ENCODE data around the gene IER5. TPM values are rescaled to one million over a fixed set of nuclear protein-coding genes. Genes with fewer than 3 reads are reported as not detected.

IER5 gene
- total RNA-seq, 1 donor = 41.2 TPM

DNA sequence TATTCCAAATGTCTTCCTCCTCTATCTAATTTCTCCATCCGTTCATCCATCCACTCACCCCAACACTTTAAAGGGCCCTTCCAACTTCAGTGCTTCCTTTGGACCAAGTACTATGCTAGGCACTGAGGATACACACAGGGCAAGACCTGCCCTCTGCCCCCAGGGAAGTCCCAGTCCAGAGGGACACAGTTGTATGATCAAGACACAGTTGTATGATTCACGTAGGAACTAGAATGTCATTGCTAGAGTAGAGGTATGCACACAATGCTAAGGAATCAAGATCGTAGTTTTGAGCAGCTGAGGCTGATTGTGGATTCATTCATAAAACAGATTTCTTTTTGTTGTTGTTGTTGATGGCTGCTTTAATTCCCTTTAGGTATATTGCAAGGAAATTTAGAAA lies 11.6 kb upstream of the IER5 start:
- no peak for DNase-seq (ENCODE audit: low read depth in 2 of 3, low spot score in 2 of 3)

DNA sequence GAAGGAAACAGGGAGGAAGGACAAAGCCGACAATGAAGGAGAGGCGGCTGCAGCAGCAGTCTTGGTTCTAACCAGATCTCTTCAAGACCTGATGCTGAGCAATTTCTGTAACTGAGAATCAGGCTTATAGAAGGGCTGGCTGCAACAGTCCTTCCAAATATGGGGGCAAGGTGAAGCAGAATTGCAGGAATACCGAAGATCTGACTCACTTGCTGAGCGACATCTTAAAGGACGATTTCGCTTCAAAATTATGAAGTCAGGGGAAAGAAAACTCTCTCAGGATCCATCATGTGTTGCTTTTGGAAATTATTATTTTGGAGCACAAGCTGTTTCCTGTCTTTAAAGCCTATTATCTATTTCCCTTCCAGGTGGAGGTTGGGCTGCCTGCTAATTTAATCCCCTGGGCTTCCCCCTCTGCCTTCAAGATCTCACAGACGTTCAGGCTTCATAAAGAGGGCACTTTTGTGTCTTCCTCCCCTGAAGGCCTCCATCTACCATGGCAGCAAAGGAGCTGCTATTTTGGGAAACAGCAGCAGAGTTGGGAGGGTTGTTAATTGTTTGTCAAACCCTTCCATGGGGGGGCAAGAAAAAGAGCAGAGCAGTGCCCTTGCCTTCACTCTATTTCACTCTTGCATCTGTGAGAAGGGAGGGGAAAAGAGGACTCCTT lies 10.8 kb upstream of the IER5 start:
- no peak for DNase-seq (ENCODE audit: low read depth in 2 of 3, low spot score in 2 of 3)

DNA sequence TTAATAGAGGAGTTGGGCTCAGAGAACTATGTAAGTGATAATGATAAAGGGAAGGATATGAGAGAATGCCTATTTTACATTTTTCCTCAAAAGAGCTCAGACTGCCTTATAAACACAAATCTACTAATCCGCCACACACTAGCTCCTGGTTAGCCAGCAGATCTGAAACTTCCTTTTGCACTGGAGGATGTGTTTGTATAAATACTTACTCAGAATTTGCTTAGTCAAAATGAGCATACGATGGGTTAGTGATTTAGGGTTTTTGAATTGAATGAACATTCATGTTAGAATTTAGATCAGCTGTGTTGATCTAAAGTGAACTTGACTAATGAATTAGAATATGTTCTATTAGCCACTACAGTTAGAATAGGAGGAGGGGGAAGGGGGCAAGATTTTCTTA lies 9.1 kb upstream of the IER5 start:
- no peak for DNase-seq (ENCODE audit: low read depth in 2 of 3, low spot score in 2 of 3)

DNA sequence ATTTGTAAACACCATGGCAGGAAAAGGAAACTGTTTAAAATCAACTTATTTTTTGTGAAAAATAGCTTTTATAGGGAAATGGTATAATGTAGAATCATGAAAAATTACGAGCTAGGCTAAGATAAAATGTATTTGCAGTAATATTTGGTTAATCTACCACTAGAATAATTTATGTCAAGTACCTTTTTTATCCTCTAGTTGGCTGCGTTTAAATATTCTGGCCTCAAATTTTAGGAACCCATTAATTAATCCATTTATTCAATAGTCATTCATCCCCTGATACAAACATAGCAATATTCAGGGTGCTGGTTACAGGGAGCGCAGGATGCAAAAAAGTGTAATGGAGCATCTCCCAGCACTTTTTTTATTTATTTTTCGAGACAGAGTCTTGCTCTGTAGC lies 8.6 kb upstream of the IER5 start:
- no peak for DNase-seq (ENCODE audit: low read depth in 2 of 3, low spot score in 2 of 3)

DNA sequence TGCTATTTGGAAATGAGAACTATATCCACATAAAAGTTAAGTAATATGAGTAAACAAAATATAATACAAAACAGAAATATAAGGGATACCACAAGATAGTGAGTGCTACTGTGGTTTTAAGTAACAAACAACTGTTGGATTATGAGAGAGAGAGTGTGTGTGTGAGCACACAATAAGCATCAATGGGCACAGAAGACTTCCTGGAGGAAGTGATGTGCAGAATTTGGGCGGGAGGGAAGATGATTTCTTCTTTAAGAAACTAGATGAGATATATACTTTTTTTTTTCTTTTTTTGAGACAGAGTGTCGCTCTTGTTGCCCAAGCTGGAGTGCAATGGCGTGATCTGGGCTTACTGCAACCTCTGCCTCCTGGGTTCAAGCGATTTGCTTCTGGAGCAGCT lies 7.9 kb upstream of the IER5 start:
- DNase-seq (ENCODE audit: low read depth in 2 of 3, low spot score in 2 of 3) = peak in 1 of 3 donors; percentile 38

DNA sequence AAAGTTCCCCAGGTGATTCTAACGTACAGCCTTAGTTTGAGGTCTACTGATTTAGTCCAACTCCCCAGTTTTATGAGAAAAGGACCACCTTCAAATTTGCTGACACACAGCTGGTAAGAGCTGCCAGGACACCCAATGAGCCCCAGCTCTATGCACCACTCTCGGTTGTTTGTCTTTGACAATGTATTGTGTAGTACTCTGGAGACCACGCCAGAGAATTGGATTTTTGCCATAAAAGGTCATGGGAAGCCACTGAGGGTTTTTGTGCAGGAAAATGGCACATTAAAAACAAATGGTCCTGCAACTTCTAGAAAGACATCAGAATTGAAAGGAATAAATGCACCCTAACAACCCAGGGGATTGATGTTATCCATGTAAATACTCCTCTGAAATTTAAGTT lies 7.1 kb upstream of the IER5 start:
- no peak for DNase-seq (ENCODE audit: low read depth in 2 of 3, low spot score in 2 of 3)

DNA sequence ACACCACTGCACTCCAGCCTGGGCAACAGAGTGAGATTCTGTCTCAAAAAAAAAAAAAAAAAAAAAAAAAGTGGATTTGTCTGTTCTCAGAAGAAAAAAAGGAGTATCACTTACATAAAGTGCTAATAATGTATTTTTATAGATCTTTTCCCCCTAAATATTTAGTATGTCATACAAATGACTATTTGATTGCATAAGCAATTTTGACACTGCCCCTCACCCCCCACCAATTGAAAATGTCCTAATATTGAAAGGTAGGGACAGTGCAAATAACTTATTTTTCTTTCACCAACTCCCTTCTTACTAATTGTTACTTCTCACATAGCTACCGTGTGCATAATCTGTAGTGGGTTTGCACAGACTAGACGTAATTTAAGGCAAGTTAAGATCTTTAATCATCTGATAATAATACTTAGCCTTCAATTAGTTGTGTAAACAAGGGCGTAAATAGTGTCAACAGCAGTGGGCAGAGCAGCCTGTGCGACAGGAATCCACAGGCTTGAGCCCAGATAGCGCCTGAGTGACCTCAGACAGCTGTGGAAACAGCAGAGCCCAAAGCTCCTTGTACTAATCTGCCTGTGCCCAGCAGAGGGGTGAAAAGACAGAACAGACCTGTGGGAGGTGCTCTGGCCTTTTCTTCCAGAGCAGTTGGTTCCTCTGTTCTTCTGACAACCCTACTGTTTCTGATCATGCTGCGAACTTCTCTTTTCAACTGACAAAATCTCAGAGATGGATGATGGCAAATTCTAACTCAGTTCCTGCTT lies 4.5 kb upstream of the IER5 start:
- DNase-seq (ENCODE audit: low read depth in 2 of 3, low spot score in 2 of 3) = peak in 2 of 3 donors; percentile 72 to 85

DNA sequence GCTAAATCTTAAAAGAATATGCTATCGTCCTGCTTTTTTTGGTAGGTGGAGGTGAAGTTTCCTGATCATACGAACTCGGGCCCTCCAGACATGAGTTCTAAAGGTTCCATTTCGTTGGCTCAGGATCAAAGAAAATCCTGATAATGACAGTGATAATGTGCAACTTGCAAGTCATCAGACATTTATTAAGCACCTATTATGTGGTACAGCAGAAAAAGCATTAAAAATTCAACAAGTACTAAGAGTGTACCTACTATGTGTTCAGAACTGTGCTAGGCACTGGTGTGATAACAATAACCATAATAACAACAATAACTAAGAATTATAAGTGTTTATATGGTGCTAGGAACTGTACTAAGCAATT lies 3.9 kb upstream of the IER5 start:
- DNase-seq (ENCODE audit: low read depth in 2 of 3, low spot score in 2 of 3) = no peak

- DNase-seq (ENCODE audit: low read depth in 2 of 3, low spot score in 2 of 3) = no peak
These were observed 2.4 kb upstream of the IER5 start for GRCh38 chr1:181086091-181086490.

GRCh38 chr1:181086926-181087325 lies 1.6 kb upstream of the IER5 start:
- no peak for DNase-seq (ENCODE audit: low read depth in 2 of 3, low spot score in 2 of 3)

- peak in 2 of 3 donors; percentile 70 to 87 for DNase-seq (ENCODE audit: low read depth in 2 of 3, low spot score in 2 of 3)
These were observed 1.0 kb upstream of the IER5 start for GRCh38 chr1:181087400-181087901.

DNA sequence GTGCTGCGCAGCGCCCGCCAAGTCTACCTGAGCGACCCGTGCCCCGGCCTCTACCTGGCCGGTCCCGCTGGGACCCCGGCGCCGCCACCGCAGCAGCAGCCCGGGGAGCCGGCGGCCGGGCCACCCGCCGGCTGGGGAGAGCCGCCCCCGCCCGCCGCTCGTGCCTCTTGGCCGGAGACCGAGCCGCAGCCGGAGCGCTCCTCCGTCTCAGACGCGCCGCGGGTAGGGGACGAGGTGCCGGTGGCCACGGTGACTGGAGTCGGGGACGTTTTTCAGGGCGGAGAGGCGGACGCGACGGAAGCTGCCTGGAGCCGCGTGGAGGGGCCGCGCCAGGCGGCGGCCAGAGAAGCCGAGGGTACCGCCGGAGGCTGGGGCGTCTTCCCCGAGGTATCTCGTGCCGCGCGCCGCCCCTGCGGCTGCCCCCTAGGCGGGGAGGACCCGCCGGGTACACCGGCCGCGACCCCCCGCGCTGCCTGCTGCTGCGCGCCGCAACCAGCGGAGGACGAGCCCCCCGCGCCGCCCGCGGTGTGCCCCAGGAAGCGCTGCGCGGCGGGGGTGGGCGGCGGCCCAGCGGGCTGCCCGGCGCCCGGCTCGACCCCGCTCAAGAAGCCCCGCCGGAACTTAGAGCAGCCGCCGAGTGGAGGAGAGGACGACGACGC lies 646 bp downstream of the IER5 start:
- no peak for DNase-seq (ENCODE audit: low read depth in 2 of 3, low spot score in 2 of 3)

DNA sequence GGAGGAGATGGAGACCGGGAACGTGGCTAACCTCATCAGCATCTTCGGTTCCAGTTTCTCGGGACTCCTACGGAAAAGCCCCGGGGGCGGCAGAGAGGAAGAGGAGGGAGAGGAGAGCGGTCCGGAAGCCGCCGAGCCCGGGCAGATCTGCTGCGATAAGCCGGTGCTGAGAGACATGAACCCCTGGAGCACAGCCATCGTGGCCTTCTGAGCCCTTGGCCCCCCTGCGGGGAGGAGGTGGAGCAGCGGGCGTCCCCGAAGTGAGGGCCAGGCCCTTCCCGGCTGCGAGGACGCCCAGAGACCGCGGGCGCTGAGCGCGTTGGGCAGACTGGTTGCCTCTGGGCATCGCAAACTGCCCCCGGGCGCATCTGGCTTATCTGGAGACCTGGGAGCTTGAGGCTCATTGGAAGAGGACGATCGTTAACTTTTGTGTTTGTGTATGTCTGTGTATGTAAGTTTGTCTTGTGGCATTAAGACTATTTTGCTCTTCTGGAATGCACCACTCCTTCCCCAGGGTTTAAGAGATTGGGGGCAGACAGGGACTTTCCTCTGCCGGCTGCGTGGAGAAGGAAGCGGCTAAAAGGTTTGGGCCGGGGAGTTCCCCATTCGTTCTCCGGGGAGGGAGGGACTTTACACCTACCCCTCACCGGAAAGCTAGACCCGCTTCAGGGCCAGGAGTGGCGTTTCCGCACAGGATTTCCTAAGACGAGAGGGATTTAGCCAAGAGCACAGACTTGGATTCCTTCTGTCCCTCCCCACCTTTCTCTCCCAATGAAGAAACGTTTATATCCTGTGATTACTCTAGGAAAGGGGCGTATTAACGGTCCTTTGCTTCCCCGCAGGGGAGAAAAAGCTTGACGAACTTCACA lies 1.4 kb downstream of the IER5 start:
- DNase-seq (ENCODE audit: low read depth in 2 of 3, low spot score in 2 of 3) = peak; percentile 70 to 85 (median 77)

- peak in 1 of 3 donors; percentile 60 for DNase-seq (ENCODE audit: low read depth in 2 of 3, low spot score in 2 of 3)
These were observed 2.2 kb downstream of the IER5 start for GRCh38 chr1:181090641-181091126.

DNA sequence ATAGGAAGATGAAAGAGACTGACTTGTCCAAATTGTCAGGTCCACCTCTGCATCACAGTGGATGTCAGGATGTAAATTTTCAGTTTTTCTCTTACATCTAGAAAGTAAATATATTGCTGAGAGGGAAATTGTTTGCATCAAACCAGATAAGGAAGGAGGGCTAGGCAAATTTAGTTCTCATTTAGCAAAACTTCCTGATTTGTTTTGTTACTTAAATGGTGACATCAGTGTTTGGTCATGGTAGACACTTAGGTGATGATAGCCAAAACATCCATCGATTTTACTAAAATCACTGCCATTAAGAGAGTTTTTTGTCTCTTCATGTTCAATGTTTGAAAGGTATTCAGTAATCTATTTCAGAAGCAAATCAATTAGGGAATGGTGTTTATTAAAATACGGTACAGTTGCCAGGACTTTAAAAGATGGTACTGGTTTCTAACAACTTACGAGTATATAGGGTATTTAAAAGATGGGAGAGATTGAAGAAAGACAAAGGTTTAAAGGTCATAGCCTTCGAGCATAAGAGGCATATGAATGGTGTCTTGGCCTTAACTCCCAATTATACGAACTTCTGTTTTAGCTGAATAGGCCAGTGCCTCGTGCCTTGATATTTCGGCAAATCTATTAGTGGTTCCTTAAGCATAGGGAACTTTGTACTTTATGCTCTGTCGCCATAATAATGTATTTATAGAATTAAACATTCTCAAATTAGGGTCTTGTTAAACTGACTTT lies 3.0 kb downstream of the IER5 start:
- no peak for DNase-seq (ENCODE audit: low read depth in 2 of 3, low spot score in 2 of 3)

DNA sequence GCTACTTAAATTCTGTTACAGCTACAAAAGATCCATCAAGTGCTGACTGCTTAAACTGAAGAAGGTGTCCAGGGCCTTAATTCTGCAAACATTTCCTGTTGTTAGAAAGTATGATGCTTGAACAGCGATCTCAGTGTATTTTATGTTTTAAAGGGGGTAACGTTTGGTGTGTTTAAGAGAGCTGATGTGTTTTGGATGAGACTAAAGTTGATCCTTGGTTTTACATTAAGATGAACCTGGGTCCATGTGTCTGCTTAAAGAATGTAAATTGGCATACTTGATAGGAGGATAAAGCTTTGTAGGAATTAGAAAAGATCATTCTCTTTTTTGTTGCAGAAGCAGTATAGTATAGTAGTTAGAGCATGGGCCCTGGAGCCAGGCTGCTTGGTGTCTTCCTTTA lies 3.6 kb downstream of the IER5 start:
- no peak for DNase-seq (ENCODE audit: low read depth in 2 of 3, low spot score in 2 of 3)

GRCh38 chr1:181092883-181093458 lies 4.5 kb downstream of the IER5 start:
- DNase-seq (ENCODE audit: low read depth in 2 of 3, low spot score in 2 of 3) = no peak

DNA sequence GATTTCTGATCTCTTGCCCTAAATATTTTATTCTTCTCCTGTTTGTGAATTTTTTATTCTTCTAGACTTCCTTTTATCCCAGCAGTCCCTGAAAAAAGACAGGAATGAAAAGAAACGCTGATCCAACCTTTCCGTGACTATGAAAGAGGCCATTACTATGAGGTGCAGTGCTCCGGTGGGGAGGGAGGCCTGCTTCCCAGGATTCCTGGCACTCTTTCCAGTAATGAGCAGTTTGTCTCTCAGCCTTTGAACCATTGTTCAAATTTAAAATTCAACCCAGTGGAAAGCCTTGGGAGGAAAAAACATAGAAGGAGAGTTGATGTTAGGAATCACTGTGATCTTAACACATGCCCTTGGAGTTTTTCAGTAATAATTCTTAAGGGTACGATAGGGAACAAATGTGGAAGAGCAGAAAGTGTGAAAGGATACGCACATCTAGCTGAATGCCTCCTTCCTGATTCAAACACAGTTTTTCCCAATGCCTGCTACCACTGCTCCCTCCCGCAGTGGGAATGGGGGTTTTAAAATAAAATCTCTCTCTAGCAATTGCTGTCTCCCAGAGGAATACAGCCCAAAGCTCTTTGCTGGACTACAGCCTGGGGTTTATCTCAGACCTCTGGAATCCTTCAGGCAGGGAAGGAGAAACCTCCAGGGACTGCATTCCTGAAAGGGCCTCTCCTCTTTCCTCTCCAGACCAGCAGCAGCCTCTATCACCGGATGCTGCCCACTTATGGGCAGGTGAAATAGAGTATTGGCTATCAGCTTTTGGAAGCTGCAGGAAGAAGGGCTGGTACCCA lies 6.1 kb downstream of the IER5 start:
- DNase-seq (ENCODE audit: low read depth in 2 of 3, low spot score in 2 of 3) = no peak

GRCh38 chr1:181095260-181095659 lies 6.8 kb downstream of the IER5 start:
- no peak for DNase-seq (ENCODE audit: low read depth in 2 of 3, low spot score in 2 of 3)
